ENCODE data around the gene TBCD.

DNA sequence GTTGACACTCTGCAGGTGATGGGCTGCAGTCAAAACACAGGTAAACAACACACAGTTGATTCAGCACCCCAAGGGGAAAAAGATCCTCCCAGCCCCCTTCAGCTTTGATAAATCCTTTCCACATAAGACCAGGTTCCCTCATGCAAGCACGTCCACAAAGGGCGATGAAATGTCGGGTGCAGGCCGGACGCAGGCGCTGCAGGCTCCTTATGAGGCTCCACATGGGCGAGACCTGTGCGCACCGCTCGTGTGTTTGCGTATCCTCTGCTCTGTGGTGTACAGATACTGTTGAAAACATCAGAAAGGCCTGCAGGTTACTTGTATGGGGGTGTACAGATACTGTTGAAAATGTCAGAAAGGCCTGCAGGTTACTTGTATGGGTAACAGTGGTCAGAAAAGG, 102.4 kb downstream of the TBCD start:
- no peak for TF ChIP-seq CHD4 (IDR thresholded peaks at IDR 0.05; ENCODE audit: borderline replicate concordance)
- no peak for TF ChIP-seq CEBPB (IDR thresholded peaks at IDR 0.05)
- TF ChIP-seq USF2 (IDR thresholded peaks at IDR 0.05): no peak
- TF ChIP-seq NR3C1 (IDR thresholded peaks at IDR 0.05): no peak
- no peak for TF ChIP-seq POLR2A (IDR thresholded peaks at IDR 0.05; ENCODE audit: low read length)
- no peak for TF ChIP-seq RFX5 (IDR thresholded peaks at IDR 0.05)
- no peak for TF ChIP-seq CTCF (IDR thresholded peaks at IDR 0.05)
- TF ChIP-seq POLR2AphosphoS2 (conservative IDR thresholded peaks at IDR 0.05; ENCODE audit: low read length): no peak
- TF ChIP-seq EP300 (IDR thresholded peaks at IDR 0.05): no peak
- no peak for TF ChIP-seq ESRRA (IDR thresholded peaks at IDR 0.05; ENCODE audit: borderline replicate concordance, low read length)
- no peak for TF ChIP-seq RAD21 (conservative IDR thresholded peaks at IDR 0.05 in 1 of 2, IDR thresholded peaks at IDR 0.05 in 1 of 2)
